Activated B cell treated with CpG ODN at 0.5 μM for 24 hours (primary cell): ENCODE results near the gene MFAP3L. TPM values are rescaled to one million over a fixed set of nuclear protein-coding genes. Genes with fewer than 3 reads are reported as not detected.

ENCODE experiments used
- ATAC-seq: fragments of 200-7000 bp; cut with Tn5 transposase; one replicate; pipeline ENCODE4 v1.10.0; 2021; ENCODE audit warnings: low read depth, mild to moderate bottlenecking, moderate library complexity
- CTCF ChIA-PET: fragments of 350-600 bp; sonication (Branson Sonifier 250); formaldehyde crosslinking; loops from one replicate; lab custom pipeline; 2021; ENCODE audit warnings: antibody characterized with exemption; lab: Charles Lee
- POLR2A ChIA-PET: fragments of 350-600 bp; sonication (Branson Sonifier 250); formaldehyde crosslinking; loops from one replicate; lab custom pipeline; 2021; ENCODE audit warnings: antibody characterized with exemption; lab: Charles Lee
- DNase-seq: peaks from one replicate; pipeline ENCODE4 v3.0.0; 2022
- H3K27ac Mint-ChIP-seq: one replicate; pipeline ENCODE4 v1.8.0; 2020; ENCODE audit warnings: mixed read lengths
- H3K27me3 Mint-ChIP-seq: one replicate; pipeline ENCODE4 v1.8.0; 2021; ENCODE audit warnings: mixed read lengths
- H3K36me3 Mint-ChIP-seq: one replicate; pipeline ENCODE4 v1.8.0; 2021; ENCODE audit warnings: low read depth, mixed read lengths
- H3K4me1 Mint-ChIP-seq: one replicate; pipeline ENCODE4 v1.8.0; 2021; ENCODE audit warnings: mixed read lengths
- H3K4me3 Mint-ChIP-seq: one replicate; pipeline ENCODE4 v1.8.0; 2020; ENCODE audit warnings: mild to moderate bottlenecking, mixed read lengths
- H3K9me3 Mint-ChIP-seq: one replicate; pipeline ENCODE4 v1.8.0; 2020; ENCODE audit warnings: mixed read lengths
- intact Hi-C: fragments of 100-400 bp; cut with micrococcal nuclease; formaldehyde crosslinking; loops from one replicate; pipeline ENCODE4 v1.15.1; 2024
- total RNA-seq: library from RNA; stranded (reverse); gene quantifications from 2 replicates; pipeline ENCODE4 v1.2.3, GENCODE V29; 2022
- TF ChIP-seq, protein P1 (sequence below): fragments of 200-600 bp; IDR thresholded peaks from one replicate; pipeline ENCODE4 v1.8.0; 2022; ENCODE audit warnings: antibody characterized with exemption, mild to moderate bottlenecking

MFAP3L gene
- total RNA-seq, 1 donor from 2014 or later = 1.0 TPM

DNA sequence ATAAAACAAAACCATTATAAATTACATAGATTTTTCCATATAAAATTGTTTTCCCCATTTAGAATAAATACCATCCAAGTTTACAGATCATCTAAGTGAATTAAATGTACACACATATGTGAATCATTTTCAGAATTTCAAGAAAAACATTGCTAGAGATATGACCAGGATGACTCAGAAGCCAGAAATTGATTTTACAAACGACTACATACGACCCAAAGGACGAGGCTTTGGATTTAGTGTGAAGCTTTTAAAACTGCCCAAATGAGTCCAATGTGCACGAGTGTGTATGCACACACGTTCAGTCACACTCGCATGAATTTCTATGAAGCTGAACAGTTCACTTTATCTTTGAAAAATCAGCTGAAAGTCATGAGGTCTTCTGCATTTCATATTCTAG, 37.9 kb downstream of the MFAP3L start:
- ChIA-PET CTCF (no interaction called here), POLR2A (no interaction called here)
- no peaks in the 10 kb centered on the region for H3K4me1 Mint-ChIP-seq
- H3K36me3 Mint-ChIP-seq = no peaks in the 10 kb centered on the region
- TF ChIP-seq, protein P1, sequence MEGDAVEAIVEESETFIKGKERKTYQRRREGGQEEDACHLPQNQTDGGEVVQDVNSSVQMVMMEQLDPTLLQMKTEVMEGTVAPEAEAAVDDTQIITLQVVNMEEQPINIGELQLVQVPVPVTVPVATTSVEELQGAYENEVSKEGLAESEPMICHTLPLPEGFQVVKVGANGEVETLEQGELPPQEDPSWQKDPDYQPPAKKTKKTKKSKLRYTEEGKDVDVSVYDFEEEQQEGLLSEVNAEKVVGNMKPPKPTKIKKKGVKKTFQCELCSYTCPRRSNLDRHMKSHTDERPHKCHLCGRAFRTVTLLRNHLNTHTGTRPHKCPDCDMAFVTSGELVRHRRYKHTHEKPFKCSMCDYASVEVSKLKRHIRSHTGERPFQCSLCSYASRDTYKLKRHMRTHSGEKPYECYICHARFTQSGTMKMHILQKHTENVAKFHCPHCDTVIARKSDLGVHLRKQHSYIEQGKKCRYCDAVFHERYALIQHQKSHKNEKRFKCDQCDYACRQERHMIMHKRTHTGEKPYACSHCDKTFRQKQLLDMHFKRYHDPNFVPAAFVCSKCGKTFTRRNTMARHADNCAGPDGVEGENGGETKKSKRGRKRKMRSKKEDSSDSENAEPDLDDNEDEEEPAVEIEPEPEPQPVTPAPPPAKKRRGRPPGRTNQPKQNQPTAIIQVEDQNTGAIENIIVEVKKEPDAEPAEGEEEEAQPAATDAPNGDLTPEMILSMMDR = no peak
- intact Hi-C loops = no loop called here
- no peak for ATAC-seq
- DNase-seq = no peak
- H3K27me3 Mint-ChIP-seq = peaks cover 2% of the 10 kb centered on the region
- no peaks in the 10 kb centered on the region for H3K9me3 Mint-ChIP-seq
- H3K4me3 Mint-ChIP-seq = no peak overlapping the region
- H3K27ac Mint-ChIP-seq = no peak overlapping the region

DNA sequence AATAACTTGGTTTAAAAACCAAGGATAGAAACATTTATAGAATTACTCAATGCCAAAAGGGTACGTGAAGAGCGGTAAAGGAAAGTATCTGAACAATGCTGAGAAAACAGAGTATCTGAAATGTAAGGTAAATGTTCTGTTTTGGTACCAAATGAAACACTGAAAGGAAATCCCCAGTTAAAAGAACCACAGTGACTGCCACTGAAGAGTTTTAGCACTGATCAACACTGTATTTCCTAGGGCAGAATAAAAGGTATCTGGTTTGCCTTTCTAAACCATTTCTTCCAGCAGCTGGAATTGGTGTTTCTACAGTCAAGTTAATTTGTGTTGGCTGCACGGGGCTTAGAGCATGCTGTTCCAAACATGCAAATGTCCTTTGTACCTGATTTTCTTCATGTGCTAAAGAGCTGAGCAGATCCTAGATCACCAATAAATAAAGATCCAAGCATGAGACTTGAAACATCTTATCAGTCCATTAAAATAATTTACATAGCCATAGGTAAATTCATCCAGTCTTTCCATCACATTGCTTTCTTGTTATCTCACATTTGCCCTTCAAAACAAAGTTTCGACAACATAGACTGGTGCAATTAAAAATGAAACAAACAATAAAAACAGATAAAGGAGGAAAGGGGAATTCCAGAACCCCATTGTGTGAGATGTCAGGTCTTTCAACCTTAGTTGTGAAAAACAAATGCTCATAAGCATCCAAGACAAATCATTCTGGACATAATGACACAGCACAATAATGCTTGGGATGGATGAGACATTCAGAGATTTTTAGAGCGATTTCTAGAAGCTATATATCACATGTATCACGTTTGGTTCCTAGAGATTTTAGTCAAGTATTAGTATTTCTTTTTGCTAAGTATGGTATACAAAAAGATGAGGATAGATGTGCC, 38.6 kb downstream of the MFAP3L start:
- intact Hi-C loops = no loop called here
- no peaks in the 10 kb centered on the region for H3K36me3 Mint-ChIP-seq
- ATAC-seq (no peak), DNase-seq (no peak)
- H3K27ac Mint-ChIP-seq = no peak overlapping the region
- H3K4me3 Mint-ChIP-seq = no peak overlapping the region
- peaks cover 2% of the 10 kb centered on the region for H3K27me3 Mint-ChIP-seq
- TF ChIP-seq, protein P1 = no peak
- no peaks in the 10 kb centered on the region for H3K9me3 Mint-ChIP-seq
- no peaks in the 10 kb centered on the region for H3K4me1 Mint-ChIP-seq
- CTCF ChIA-PET = no interaction called here
- POLR2A ChIA-PET = no interaction called here

DNA sequence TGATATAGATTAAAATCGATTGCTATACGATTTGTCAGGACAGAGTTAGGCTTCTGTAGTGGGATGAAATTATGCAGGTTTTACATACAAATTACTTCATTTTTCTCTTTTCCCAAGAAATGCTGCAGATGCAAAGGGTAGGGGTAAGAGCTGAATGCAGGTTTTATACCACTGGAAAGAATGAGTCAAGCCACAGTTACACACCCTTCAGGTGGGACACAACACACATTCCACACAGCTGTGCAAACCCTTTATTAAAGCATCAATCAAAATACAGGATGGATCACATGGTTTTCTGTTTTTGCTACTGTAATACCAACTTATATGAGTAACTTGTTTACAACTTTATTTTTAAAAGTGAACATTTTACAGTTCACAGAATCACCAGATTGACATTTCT, 39.8 kb downstream of the MFAP3L start:
- Mint-ChIP-seq H3K27me3 (peaks cover 2% of the 10 kb centered on the region), H3K9me3 (no peaks in the 10 kb centered on the region), H3K4me1 (no peaks in the 10 kb centered on the region), H3K4me3 (no peak overlapping the region), H3K27ac (no peak overlapping the region), H3K36me3 (no peaks in the 10 kb centered on the region)
- ChIA-PET CTCF (no interaction called here), POLR2A (no interaction called here)
- DNase-seq (no peak), ATAC-seq (no peak)
- intact Hi-C loops = no loop called here
- TF ChIP-seq, protein P1 = no peak

DNA sequence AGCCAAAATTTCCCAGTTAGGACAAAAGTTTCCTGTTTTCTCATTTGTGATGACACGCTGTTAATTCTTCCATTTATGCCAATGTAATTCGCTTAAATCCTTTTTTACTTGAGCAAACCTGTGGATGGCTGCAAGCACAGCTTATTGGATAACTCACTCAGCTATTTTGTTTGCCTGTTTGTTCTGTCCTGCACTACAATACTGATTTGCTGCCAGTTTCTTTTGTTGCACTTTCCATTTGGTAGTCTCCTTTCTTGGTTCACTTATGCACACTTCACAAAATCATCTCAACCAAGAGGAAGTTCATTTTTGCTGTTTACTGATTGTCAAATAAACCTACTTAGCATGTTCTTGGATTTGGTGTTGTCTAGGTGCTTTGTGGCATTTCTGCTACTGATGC, 40.3 kb downstream of the MFAP3L start:
- H3K4me1 Mint-ChIP-seq = no peaks in the 10 kb centered on the region
- H3K27me3 Mint-ChIP-seq = peaks cover 2% of the 10 kb centered on the region
- no peak for DNase-seq
- no peak for ATAC-seq
- no peak overlapping the region for H3K27ac Mint-ChIP-seq
- H3K4me3 Mint-ChIP-seq = no peak overlapping the region
- POLR2A ChIA-PET = no interaction called here
- H3K9me3 Mint-ChIP-seq = no peaks in the 10 kb centered on the region
- TF ChIP-seq, protein P1 = no peak
- no peaks in the 10 kb centered on the region for H3K36me3 Mint-ChIP-seq
- intact Hi-C loops = no loop called here
- CTCF ChIA-PET = no interaction called here

DNA sequence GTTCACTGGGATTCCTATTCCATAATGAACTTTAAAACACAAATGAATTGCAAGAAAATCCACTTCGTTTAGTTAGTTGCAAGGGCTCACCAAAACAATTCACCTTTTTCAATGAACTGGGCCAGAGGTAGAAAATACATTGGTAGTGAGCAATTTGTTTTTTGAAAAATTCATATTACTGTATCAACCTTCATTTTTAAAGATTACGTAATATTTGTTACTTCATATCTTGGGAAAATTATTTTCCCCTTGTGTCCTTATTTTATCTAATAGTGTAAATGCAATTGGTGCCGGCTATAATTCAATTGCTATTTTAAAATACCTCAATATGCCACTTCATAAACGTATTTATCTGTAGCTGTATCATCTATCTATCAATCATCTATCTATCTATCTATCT, 41.5 kb downstream of the MFAP3L start:
- Mint-ChIP-seq H3K9me3 (no peaks in the 10 kb centered on the region), H3K27me3 (peaks cover 2% of the 10 kb centered on the region), H3K36me3 (no peaks in the 10 kb centered on the region), H3K27ac (no peak overlapping the region), H3K4me1 (no peaks in the 10 kb centered on the region), H3K4me3 (no peak overlapping the region)
- TF ChIP-seq, protein P1 = no peak
- intact Hi-C loops = no loop called here
- ATAC-seq (no peak), DNase-seq (no peak)
- CTCF ChIA-PET = no interaction called here
- POLR2A ChIA-PET = no interaction called here
